HL-60 (cell line): ENCODE measurements around the gene TMPRSS6.

Experiments
- DNase-seq, 2 experiments: peaks; one replicate each; pipeline ENCODE4 v3.0.0-alpha.2; 2010 to 2020; ENCODE audit warnings: low read depth in 1 of 2, low spot score in 1 of 2
- H3K27ac ChIP-seq: fragments of 250-450 bp; sonication (Bioruptor Pico); replicated peaks from 2 replicates; pipeline ENCODE4 v1.5.1; 2020; ENCODE audit warnings: mild to moderate bottlenecking, moderate library complexity
- H3K27me3 ChIP-seq: fragments of 250-450 bp; sonication (Bioruptor Pico); 2 replicates; pipeline ENCODE4 v1.5.1; 2021; ENCODE audit warnings: mild to moderate bottlenecking, moderate library complexity; ENCODE audit not compliant: insufficient read depth, poor library complexity, severe bottlenecking
- H3K4me3 ChIP-seq: replicated peaks from 2 replicates; pipeline ENCODE4 v1.5.1; 2011; ENCODE audit warnings: mild to moderate bottlenecking, control low read depth, low read length; ENCODE audit not compliant: insufficient read depth
- GABPA ChIP-seq: IDR thresholded peaks from 2 replicates; pipeline ENCODE4 v1.6.1; 2012; ENCODE audit warnings: low read depth
- POLR2AphosphoS5 ChIP-seq: IDR thresholded peaks from 2 replicates; pipeline ENCODE4 v1.6.1; 2012; ENCODE audit warnings: low read depth
- SPI1 ChIP-seq: IDR thresholded peaks from 2 replicates; pipeline ENCODE4 v1.6.1; 2012; ENCODE audit warnings: low read depth, mild to moderate bottlenecking, borderline replicate concordance
- TF ChIP-seq, protein P1 (sequence below): IDR thresholded peaks from one replicate; pipeline ENCODE4 v1.5.1; 2011; ENCODE audit warnings: low read length, control low read depth, inconsistent platforms; ENCODE audit not compliant: insufficient read depth
- TF ChIP-seq, protein P2 (sequence below): IDR thresholded peaks from 2 replicates; pipeline ENCODE4 v1.6.1; 2012; ENCODE audit warnings: low read depth; ENCODE audit not compliant: insufficient replicate concordance

The TMPRSS6 gene

DNA sequence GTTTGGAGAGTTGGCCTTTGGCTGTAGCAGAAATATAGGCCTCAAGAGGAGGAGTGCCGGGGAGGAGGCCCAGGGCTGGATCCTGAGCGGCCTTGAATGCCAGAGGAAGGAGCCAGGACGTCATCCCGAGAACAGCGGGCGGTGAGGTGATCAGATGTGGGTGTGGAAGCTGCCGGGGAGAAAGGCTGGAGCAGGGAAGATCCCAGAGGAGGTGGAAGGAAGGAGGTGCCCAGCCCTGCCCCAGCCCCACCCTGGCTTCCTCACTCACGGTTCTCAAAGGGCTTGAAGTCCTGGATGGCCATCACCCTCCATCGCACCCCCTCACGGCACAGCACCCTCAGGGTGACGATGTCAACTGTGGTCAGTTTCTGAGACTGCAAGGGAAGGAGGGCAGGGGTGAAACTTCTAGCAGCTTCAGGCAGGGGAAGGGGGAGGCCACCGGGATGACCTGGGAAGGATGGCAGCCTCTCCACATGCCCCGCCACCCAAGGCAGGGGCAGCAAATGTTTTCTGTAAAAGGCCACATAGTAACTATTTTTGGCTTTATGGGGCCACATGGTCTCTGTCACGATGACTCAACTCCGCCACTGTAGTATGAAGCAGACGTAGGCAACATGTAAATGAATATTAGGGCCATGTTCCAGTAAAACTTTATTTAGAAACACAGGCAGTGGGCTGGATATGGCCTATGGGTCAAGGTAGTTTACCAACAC is 29.5 kb upstream of the TMPRSS6 start:
- Histone ChIP-seq H3K27me3 (no peaks in the 10 kb centered on the region), H3K4me3 (no peak overlapping the region), H3K27ac (no peak overlapping the region)
- DNase-seq: no peak
- TF ChIP-seq, protein P1, sequence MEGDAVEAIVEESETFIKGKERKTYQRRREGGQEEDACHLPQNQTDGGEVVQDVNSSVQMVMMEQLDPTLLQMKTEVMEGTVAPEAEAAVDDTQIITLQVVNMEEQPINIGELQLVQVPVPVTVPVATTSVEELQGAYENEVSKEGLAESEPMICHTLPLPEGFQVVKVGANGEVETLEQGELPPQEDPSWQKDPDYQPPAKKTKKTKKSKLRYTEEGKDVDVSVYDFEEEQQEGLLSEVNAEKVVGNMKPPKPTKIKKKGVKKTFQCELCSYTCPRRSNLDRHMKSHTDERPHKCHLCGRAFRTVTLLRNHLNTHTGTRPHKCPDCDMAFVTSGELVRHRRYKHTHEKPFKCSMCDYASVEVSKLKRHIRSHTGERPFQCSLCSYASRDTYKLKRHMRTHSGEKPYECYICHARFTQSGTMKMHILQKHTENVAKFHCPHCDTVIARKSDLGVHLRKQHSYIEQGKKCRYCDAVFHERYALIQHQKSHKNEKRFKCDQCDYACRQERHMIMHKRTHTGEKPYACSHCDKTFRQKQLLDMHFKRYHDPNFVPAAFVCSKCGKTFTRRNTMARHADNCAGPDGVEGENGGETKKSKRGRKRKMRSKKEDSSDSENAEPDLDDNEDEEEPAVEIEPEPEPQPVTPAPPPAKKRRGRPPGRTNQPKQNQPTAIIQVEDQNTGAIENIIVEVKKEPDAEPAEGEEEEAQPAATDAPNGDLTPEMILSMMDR: no peak
- TF ChIP-seq POLR2AphosphoS5 (no peak), GABPA (no peak), SPI1 (no peak)
- TF ChIP-seq, protein P2, sequence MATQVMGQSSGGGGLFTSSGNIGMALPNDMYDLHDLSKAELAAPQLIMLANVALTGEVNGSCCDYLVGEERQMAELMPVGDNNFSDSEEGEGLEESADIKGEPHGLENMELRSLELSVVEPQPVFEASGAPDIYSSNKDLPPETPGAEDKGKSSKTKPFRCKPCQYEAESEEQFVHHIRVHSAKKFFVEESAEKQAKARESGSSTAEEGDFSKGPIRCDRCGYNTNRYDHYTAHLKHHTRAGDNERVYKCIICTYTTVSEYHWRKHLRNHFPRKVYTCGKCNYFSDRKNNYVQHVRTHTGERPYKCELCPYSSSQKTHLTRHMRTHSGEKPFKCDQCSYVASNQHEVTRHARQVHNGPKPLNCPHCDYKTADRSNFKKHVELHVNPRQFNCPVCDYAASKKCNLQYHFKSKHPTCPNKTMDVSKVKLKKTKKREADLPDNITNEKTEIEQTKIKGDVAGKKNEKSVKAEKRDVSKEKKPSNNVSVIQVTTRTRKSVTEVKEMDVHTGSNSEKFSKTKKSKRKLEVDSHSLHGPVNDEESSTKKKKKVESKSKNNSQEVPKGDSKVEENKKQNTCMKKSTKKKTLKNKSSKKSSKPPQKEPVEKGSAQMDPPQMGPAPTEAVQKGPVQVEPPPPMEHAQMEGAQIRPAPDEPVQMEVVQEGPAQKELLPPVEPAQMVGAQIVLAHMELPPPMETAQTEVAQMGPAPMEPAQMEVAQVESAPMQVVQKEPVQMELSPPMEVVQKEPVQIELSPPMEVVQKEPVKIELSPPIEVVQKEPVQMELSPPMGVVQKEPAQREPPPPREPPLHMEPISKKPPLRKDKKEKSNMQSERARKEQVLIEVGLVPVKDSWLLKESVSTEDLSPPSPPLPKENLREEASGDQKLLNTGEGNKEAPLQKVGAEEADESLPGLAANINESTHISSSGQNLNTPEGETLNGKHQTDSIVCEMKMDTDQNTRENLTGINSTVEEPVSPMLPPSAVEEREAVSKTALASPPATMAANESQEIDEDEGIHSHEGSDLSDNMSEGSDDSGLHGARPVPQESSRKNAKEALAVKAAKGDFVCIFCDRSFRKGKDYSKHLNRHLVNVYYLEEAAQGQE: no peak

DNA sequence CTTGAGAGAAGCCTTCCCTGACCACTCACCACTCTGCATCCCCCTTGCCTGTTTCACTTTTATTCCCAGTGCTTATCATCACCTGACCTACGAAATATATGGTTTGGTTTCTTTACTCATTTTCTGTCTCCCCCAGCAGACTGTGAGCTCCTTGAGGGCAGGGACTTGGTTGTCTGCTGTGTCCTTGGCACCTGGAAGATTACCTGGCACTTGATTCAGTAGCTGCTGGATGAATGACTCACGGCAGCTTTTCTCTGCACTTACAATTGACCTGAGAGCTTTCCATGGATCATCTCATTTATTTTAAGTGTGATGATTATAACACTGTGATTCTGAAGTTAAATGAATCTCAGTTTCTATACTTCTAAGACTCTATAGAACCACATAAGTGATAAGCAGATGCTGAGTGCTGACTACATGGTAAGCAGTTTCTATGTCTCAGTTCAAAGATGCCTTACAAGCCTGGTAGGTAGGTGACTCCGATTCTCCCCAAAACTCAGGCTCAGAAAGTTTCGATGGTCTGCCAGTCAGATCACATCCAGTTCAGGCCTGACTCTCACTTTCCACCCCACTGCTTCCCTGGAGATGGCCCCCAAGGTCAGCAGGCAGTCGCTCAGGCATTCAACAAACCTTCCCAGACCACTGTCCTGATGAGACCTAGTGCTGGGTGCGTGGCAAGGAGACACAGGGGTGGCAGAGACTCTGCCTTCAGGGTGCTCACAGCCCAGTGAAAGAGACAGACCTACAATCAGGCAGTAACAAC is 28.6 kb upstream of the TMPRSS6 start:
- Histone ChIP-seq H3K27ac (no peak overlapping the region), H3K4me3 (no peak overlapping the region), H3K27me3 (no peaks in the 10 kb centered on the region)
- TF ChIP-seq GABPA: no peak
- no peak for TF ChIP-seq POLR2AphosphoS5
- TF ChIP-seq, protein P2: no peak
- TF ChIP-seq, protein P1: no peak
- no peak for TF ChIP-seq SPI1
- no peak for DNase-seq

DNA sequence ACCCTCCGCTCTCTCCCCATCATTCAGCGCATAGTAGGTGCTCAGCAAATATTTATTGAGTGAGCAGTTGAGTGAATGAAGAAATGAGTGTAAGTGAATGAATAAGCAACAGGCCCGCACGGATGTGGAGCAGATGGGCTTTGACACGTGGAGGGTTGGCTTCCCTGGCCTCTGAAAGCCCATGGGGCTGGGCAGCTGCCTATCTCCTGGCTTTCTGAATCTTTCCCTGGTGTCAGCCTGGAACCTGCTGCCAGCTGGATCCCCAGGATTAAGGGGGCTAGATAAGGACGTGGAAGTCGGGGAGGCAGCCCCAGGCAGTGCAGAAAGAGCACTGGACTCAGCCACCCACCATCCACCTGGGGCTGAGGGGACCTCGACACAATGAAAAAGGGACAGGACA is 27.6 kb upstream of the TMPRSS6 start:
- no peak overlapping the region for H3K27ac ChIP-seq
- TF ChIP-seq GABPA (no peak), POLR2AphosphoS5 (no peak), SPI1 (no peak)
- TF ChIP-seq, protein P1: no peak
- TF ChIP-seq, protein P2: no peak
- no peak overlapping the region for H3K4me3 ChIP-seq
- DNase-seq: no peak
- H3K27me3 ChIP-seq: no peaks in the 10 kb centered on the region
